ENCODE results near the gene PLEKHG4B.
A peak's percentile ranks its signal among the peaks of the same experiment; 100 is the strongest.

The PLEKHG4B gene

GRCh38 chr5:190366-191035 is 98.5 kb downstream of the PLEKHG4B start:
- peak overlapping the region; percentile 66 for H3K27ac ChIP-seq (ENCODE audit: low read length)
- no peaks in the 10 kb centered on the region for H3K36me3 ChIP-seq (ENCODE audit: control insufficient read depth in 2 of 2, insufficient read depth in 2 of 2, low read length in 2 of 2)
- peak overlapping the region in 1 of 2 donors; percentile 66 for H3K4me3 ChIP-seq (ENCODE audit: low read length in 2 of 2)
- H3K9ac ChIP-seq (ENCODE audit: low read length in 2 of 2) = peak overlapping the region in 1 of 2 donors; percentile 5
- H3K9me3 ChIP-seq (ENCODE audit: control insufficient read depth in 2 of 2, low read length in 2 of 2) = no peaks in the 10 kb centered on the region
- H3K4me1 ChIP-seq (ENCODE audit: control insufficient read depth, insufficient read depth, low read length) = peaks cover 30% of the 10 kb centered on the region
- no peaks in the 10 kb centered on the region for H3K27me3 ChIP-seq (ENCODE audit: control insufficient read depth in 1 of 2, insufficient read depth in 2 of 2, low read length in 2 of 2)

DNA sequence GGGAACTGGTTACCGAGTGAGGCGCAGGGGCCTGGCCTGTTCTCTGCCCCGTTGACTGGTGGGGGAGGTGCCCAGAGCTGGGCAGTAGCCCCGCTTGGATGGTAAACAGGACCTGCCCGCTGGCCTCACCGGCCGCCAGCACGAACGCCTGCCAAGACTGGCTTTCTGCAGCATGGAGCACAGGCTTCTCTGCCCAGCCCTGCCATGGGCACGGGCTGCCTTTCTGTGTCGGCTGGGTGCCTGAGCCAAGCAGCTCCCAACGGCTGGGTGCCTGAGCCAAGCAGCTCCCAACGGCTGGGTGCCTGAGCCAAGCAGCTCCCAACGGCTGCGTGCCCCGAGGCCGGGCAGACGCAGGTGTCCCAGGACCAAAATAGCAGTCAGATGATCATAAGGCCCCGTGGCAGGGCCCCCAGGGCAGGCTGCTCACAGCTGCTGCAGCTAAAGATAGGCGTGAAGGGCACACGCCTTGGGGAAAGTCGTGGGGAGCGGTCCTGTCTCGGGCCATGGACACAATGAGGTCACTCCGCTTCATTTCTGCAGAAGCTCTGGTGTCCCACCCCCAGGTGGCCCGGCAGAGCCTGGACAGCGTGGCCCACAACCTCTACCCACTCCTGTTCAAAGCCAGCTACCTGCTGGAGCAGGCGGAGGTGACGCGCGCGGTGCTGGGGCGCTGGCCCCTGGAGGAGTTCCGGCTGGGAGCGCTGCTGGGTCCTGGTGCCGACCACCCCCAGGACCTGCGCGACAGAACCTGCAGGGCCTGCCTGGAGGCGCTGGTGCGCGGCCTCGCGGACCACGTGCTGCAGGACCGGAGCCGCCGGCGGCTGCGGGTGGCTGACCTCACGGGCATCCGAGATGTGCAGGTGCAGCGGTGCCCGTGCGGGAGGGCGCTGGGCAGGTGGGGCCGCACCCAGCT is 99.3 kb downstream of the PLEKHG4B start, which contains the start of gene LRRC14B:
TSS of gene LRRC14B (plus strand) at position 460 of the 913 bp plus-strand sequence. CDS start at position 504, 44 bp downstream.
- Histone ChIP-seq H3K4me1 (ENCODE audit: control insufficient read depth, insufficient read depth, low read length) (peaks cover 28% of the 10 kb centered on the region), H3K4me3 (ENCODE audit: low read length in 2 of 2) (peak within 1 kb of the TSS; percentile 46 to 66), H3K36me3 (ENCODE audit: control insufficient read depth in 2 of 2, insufficient read depth in 2 of 2, low read length in 2 of 2) (no peaks in the 10 kb centered on the region), H3K9me3 (ENCODE audit: control insufficient read depth in 2 of 2, low read length in 2 of 2) (no peaks in the 10 kb centered on the region), H3K9ac (ENCODE audit: low read length in 2 of 2) (peak within 1 kb of the TSS in 1 of 2 donors; percentile 5), H3K27me3 (ENCODE audit: control insufficient read depth in 1 of 2, insufficient read depth in 2 of 2, low read length in 2 of 2) (no peaks in the 10 kb centered on the region), H3K27ac (ENCODE audit: low read length) (peak within 1 kb of the TSS; percentile 66)

GRCh38 chr5:191949-192690 is 100.2 kb downstream of the PLEKHG4B start:
- H3K9me3 ChIP-seq (ENCODE audit: control insufficient read depth in 2 of 2, low read length in 2 of 2) = no peaks in the 10 kb centered on the region
- H3K4me3 ChIP-seq (ENCODE audit: low read length in 2 of 2) = peak overlapping the region in 1 of 2 donors; percentile 66
- H3K27ac ChIP-seq (ENCODE audit: low read length) = no peak overlapping the region
- H3K27me3 ChIP-seq (ENCODE audit: control insufficient read depth in 1 of 2, insufficient read depth in 2 of 2, low read length in 2 of 2) = no peaks in the 10 kb centered on the region
- H3K36me3 ChIP-seq (ENCODE audit: control insufficient read depth in 2 of 2, insufficient read depth in 2 of 2, low read length in 2 of 2) = no peaks in the 10 kb centered on the region
- H3K4me1 ChIP-seq (ENCODE audit: control insufficient read depth, insufficient read depth, low read length) = peaks cover 28% of the 10 kb centered on the region
- H3K9ac ChIP-seq (ENCODE audit: low read length in 2 of 2) = no peak overlapping the region

DNA sequence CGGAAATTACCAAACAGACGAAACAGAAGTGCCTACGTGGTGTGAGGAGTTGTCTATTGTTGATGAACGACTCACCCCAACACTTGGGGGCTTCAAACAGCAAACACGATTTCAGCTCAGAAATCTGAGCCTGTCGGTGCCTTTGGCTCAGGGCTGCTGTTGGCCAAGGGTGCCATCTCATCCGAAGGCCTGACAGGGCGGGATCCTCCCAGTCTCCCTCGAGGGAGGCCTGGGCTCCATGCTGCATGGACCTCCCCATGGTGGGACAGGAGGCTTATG is 100.7 kb downstream of the PLEKHG4B start:
- H3K9me3 ChIP-seq (ENCODE audit: control insufficient read depth in 2 of 2, low read length in 2 of 2) = no peaks in the 10 kb centered on the region
- H3K4me3 ChIP-seq (ENCODE audit: low read length in 2 of 2) = no peak overlapping the region
- H3K4me1 ChIP-seq (ENCODE audit: control insufficient read depth, insufficient read depth, low read length) = peaks cover 28% of the 10 kb centered on the region
- H3K27ac ChIP-seq (ENCODE audit: low read length) = no peak overlapping the region
- no peaks in the 10 kb centered on the region for H3K27me3 ChIP-seq (ENCODE audit: control insufficient read depth in 1 of 2, insufficient read depth in 2 of 2, low read length in 2 of 2)
- no peak overlapping the region for H3K9ac ChIP-seq (ENCODE audit: low read length in 2 of 2)
- no peaks in the 10 kb centered on the region for H3K36me3 ChIP-seq (ENCODE audit: control insufficient read depth in 2 of 2, insufficient read depth in 2 of 2, low read length in 2 of 2)

- Histone ChIP-seq H3K4me3 (ENCODE audit: low read length in 2 of 2) (no peak overlapping the region), H3K27me3 (ENCODE audit: control insufficient read depth in 1 of 2, insufficient read depth in 2 of 2, low read length in 2 of 2) (no peaks in the 10 kb centered on the region), H3K36me3 (ENCODE audit: control insufficient read depth in 2 of 2, insufficient read depth in 2 of 2, low read length in 2 of 2) (no peaks in the 10 kb centered on the region), H3K27ac (ENCODE audit: low read length) (no peak overlapping the region), H3K9ac (ENCODE audit: low read length in 2 of 2) (no peak overlapping the region), H3K4me1 (ENCODE audit: control insufficient read depth, insufficient read depth, low read length) (peaks cover 24% of the 10 kb centered on the region), H3K9me3 (ENCODE audit: control insufficient read depth in 2 of 2, low read length in 2 of 2) (no peaks in the 10 kb centered on the region)
These were observed 101.2 kb downstream of the PLEKHG4B start for GRCh38 chr5:192970-193831.

DNA sequence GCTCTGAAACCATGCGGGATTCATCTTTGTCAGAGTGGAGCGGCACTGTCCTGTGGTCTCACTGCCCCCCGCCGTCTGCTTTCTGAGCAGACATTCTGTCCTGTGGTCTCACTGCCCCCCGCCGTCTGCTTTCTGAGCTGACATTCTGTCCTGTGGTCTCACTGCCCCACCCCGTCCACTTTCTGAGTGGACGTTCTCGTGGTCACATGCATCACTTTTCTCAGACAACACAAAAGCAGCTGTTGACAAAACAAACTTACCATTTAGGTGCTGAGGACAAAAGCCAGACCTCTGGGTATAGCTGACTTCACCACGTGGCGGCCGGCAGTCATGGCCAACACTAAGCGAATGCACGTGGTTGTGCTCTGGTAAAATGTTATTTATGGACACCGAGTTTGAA is 102.1 kb downstream of the PLEKHG4B start:
- H3K4me1 ChIP-seq (ENCODE audit: control insufficient read depth, insufficient read depth, low read length) = peaks cover 18% of the 10 kb centered on the region
- H3K36me3 ChIP-seq (ENCODE audit: control insufficient read depth in 2 of 2, insufficient read depth in 2 of 2, low read length in 2 of 2) = no peaks in the 10 kb centered on the region
- no peaks in the 10 kb centered on the region for H3K9me3 ChIP-seq (ENCODE audit: control insufficient read depth in 2 of 2, low read length in 2 of 2)
- no peak overlapping the region for H3K4me3 ChIP-seq (ENCODE audit: low read length in 2 of 2)
- H3K27me3 ChIP-seq (ENCODE audit: control insufficient read depth in 1 of 2, insufficient read depth in 2 of 2, low read length in 2 of 2) = no peaks in the 10 kb centered on the region
- H3K9ac ChIP-seq (ENCODE audit: low read length in 2 of 2) = no peak overlapping the region
- H3K27ac ChIP-seq (ENCODE audit: low read length) = no peak overlapping the region

DNA sequence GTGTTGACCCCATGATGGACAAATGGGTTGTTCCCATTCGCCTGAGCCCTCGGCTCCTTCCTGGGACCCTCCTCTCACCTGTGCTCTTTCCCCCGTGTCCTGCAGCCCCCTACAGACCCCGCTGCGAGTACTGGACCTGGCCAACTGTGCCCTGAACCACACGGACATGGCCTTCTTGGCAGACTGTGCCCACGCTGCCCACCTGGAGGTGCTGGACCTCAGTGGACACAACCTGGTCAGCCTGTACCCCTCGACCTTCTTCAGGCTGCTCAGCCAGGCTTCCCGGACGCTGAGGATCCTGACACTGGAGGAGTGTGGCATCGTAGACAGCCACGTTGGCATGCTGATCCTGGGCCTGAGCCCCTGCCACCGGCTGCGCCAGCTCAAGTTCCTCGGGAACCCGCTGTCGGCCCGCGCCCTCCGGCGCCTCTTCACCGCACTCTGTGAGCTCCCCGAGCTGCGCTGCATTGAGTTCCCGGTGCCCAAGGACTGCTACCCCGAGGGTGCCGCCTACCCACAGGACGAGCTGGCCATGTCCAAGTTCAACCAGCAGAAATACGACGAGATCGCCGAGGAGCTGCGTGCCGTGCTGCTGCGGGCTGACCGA is 102.7 kb downstream of the PLEKHG4B start:
- Histone ChIP-seq H3K9ac (ENCODE audit: low read length in 2 of 2) (no peak overlapping the region), H3K27ac (ENCODE audit: low read length) (no peak overlapping the region)

DNA sequence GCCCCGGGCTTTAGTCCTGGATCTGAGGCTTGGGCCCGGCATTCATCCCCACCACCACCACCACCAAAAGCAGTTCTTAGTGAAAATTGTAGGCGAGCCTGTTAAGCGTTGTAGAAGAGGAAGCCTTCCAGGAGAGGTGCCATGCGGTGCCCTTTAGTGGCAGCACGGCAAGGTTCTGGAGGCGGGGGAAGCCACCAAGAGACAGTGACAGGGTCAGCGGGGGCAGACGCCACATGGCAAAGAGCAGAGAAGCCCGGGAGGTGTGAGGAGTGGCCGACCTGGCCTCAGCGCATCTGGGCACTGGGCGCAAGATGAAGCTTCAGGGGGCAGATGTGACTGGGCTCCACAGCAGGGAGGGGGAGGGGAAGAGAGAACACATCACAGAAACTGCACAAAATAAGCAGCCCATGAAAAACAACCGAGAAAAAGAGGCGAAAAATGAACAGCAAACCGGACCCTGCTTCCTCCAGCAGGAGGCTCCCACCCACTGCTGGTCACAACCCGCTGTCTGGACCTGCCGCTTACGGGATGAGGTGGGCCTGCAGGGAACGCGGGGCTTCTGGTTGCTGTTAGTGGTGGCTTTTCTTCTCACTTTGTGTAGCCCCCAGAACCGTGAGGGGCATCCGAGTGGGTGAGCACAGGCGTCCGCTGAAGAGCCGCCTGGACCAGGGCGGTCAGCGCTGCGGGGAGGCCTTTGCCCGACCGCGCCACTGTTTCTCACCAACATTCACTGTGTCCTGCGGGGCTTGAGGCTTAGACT is 103.6 kb downstream of the PLEKHG4B start:
- Histone ChIP-seq H3K9ac (ENCODE audit: low read length in 2 of 2) (no peak overlapping the region), H3K4me1 (ENCODE audit: control insufficient read depth, insufficient read depth, low read length) (peaks cover 14% of the 10 kb centered on the region), H3K36me3 (ENCODE audit: control insufficient read depth in 2 of 2, insufficient read depth in 2 of 2, low read length in 2 of 2) (no peaks in the 10 kb centered on the region), H3K27me3 (ENCODE audit: control insufficient read depth in 1 of 2, insufficient read depth in 2 of 2, low read length in 2 of 2) (no peaks in the 10 kb centered on the region), H3K4me3 (ENCODE audit: low read length in 2 of 2) (no peak overlapping the region), H3K27ac (ENCODE audit: low read length) (no peak overlapping the region), H3K9me3 (ENCODE audit: control insufficient read depth in 2 of 2, low read length in 2 of 2) (no peaks in the 10 kb centered on the region)

More for the DNA sequence above, 102.7 kb downstream of the PLEKHG4B start:
- no peaks in the 10 kb centered on the region for H3K9me3 ChIP-seq (ENCODE audit: control insufficient read depth in 2 of 2, low read length in 2 of 2)
- H3K4me1 ChIP-seq (ENCODE audit: control insufficient read depth, insufficient read depth, low read length) = peaks cover 18% of the 10 kb centered on the region
- H3K27me3 ChIP-seq (ENCODE audit: control insufficient read depth in 1 of 2, insufficient read depth in 2 of 2, low read length in 2 of 2) = no peaks in the 10 kb centered on the region
- no peak overlapping the region for H3K4me3 ChIP-seq (ENCODE audit: low read length in 2 of 2)
- no peaks in the 10 kb centered on the region for H3K36me3 ChIP-seq (ENCODE audit: control insufficient read depth in 2 of 2, insufficient read depth in 2 of 2, low read length in 2 of 2)

GRCh38 chr5:196350-196749 is 104.4 kb downstream of the PLEKHG4B start:
- Histone ChIP-seq H3K27ac (ENCODE audit: low read length) (no peak overlapping the region), H3K27me3 (ENCODE audit: control insufficient read depth in 1 of 2, insufficient read depth in 2 of 2, low read length in 2 of 2) (no peaks in the 10 kb centered on the region), H3K9ac (ENCODE audit: low read length in 2 of 2) (no peak overlapping the region), H3K36me3 (ENCODE audit: control insufficient read depth in 2 of 2, insufficient read depth in 2 of 2, low read length in 2 of 2) (no peaks in the 10 kb centered on the region), H3K4me1 (ENCODE audit: control insufficient read depth, insufficient read depth, low read length) (peaks cover 6% of the 10 kb centered on the region), H3K4me3 (ENCODE audit: low read length in 2 of 2) (no peak overlapping the region), H3K9me3 (ENCODE audit: control insufficient read depth in 2 of 2, low read length in 2 of 2) (no peaks in the 10 kb centered on the region)
